ENCODE results near the gene SLC22A8.

SLC22A8 gene

GRCh38 chr11:62996271-62996670 lies 19.4 kb downstream of the SLC22A8 start:
- DNase-seq (ENCODE audit: low spot score), result no peak
- TF ChIP-seq CTCF (IDR thresholded peaks at IDR 0.05; ENCODE audit: borderline replicate concordance, control extremely low read depth, extremely low read depth, insufficient read depth, missing control alignments), result no peak
- in situ Hi-C loops (cut with MboI; ENCODE audit: low sequenced_read_pairs, unreplicated experiment), result no loop called here

- no peak for DNase-seq (ENCODE audit: low spot score)
- in situ Hi-C loops (cut with MboI; ENCODE audit: low sequenced_read_pairs, unreplicated experiment), result no loop called here
- TF ChIP-seq CTCF (IDR thresholded peaks at IDR 0.05; ENCODE audit: borderline replicate concordance, control extremely low read depth, extremely low read depth, insufficient read depth, missing control alignments), result no peak
Observed at GRCh38 chr11:62994775-62995174, 20.9 kb downstream of the SLC22A8 start.

- in situ Hi-C loops (cut with MboI; ENCODE audit: low sequenced_read_pairs, unreplicated experiment), result no loop called here
- TF ChIP-seq CTCF (IDR thresholded peaks at IDR 0.05; ENCODE audit: borderline replicate concordance, control extremely low read depth, extremely low read depth, insufficient read depth, missing control alignments), result no peak
- DNase-seq (ENCODE audit: low spot score), result no peak
Observed at GRCh38 chr11:62988276-62988675, 27.4 kb downstream of the SLC22A8 start.

GRCh38 chr11:62985041-62985750 lies 30.4 kb downstream of the SLC22A8 start:
- DNase-seq (ENCODE audit: low spot score), result no peak
- in situ Hi-C loops (cut with MboI; ENCODE audit: low sequenced_read_pairs, unreplicated experiment), result no loop called here
- no peak for TF ChIP-seq CTCF (IDR thresholded peaks at IDR 0.05; ENCODE audit: borderline replicate concordance, control extremely low read depth, extremely low read depth, insufficient read depth, missing control alignments)

- no peak for TF ChIP-seq CTCF (IDR thresholded peaks at IDR 0.05; ENCODE audit: borderline replicate concordance, control extremely low read depth, extremely low read depth, insufficient read depth, missing control alignments)
- in situ Hi-C loops (cut with MboI; ENCODE audit: low sequenced_read_pairs, unreplicated experiment), result no loop called here
- DNase-seq (ENCODE audit: low spot score), result no peak
Observed at GRCh38 chr11:62984451-62984991, 31.1 kb downstream of the SLC22A8 start, which contains the start of gene SLC22A6. Gene SLC22A6 (minus strand): TSS chr11:62984967. CDS start chr11:62984690, 277 bp downstream.

GRCh38 chr11:62983536-62984199 lies 32.0 kb downstream of the SLC22A8 start:
- no peak for DNase-seq (ENCODE audit: low spot score)
- no peak for TF ChIP-seq CTCF (IDR thresholded peaks at IDR 0.05; ENCODE audit: borderline replicate concordance, control extremely low read depth, extremely low read depth, insufficient read depth, missing control alignments)
- in situ Hi-C loops (cut with MboI; ENCODE audit: low sequenced_read_pairs, unreplicated experiment), result no loop called here

Measured in GM13976 (cell line).